ENCODE data around the gene ZBTB12.

GRCh38 chr6:31928672-31928939 lies 26.7 kb upstream of the ZBTB12 start:
- TF ChIP-seq CTCF (CRISPR knock-in tag; IDR thresholded peaks at IDR 0.05) (no peak), MLX (CRISPR knock-in tag; IDR thresholded peaks at IDR 0.05) (no peak), NR0B2 (CRISPR knock-in tag; IDR thresholded peaks at IDR 0.05) (no peak), SMAD1 (CRISPR knock-in tag; IDR thresholded peaks at IDR 0.05; ENCODE audit: borderline replicate concordance, low read depth) (no peak), FOXM1 (CRISPR knock-in tag; IDR thresholded peaks at IDR 0.05) (no peak), ZBTB38 (CRISPR knock-in tag; IDR thresholded peaks at IDR 0.05) (no peak), HCFC1 (IDR thresholded peaks at IDR 0.05; ENCODE audit: low read depth, low read length) (no peak), ZBTB21 (CRISPR knock-in tag; IDR thresholded peaks at IDR 0.05) (no peak), NFYB (CRISPR knock-in tag; IDR thresholded peaks at IDR 0.05) (no peak), POLR2AphosphoS5 (IDR thresholded peaks at IDR 0.05; ENCODE audit: low read depth, low read length) (no peak), ETV6 (CRISPR knock-in tag; conservative IDR thresholded peaks at IDR 0.05) (no peak), FOXJ3 (CRISPR knock-in tag; IDR thresholded peaks at IDR 0.05; ENCODE audit: borderline replicate concordance) (no peak), HNF4G (IDR thresholded peaks at IDR 0.05; ENCODE audit: borderline replicate concordance, low read depth, low read length) (no peak), HNF4G (CRISPR knock-in tag; IDR thresholded peaks at IDR 0.05; ENCODE audit: borderline replicate concordance, low read depth) (no peak), TFAP4 (IDR thresholded peaks at IDR 0.05; ENCODE audit: borderline replicate concordance, low read depth) (no peak)

Data from HepG2 (cell line).